Lower leg skin (tissue), 4 donors: ENCODE measurements around the gene AGAP3. TPM values are rescaled to one million over a fixed set of nuclear protein-coding genes. Genes with fewer than 3 reads are reported as not detected.

Experiments
- DNase-seq, 2 donors: peaks; one replicate each; pipeline ENCODE4 v3.0.0-alpha.2; 2019; ENCODE audit warnings: low spot score in 2 of 2
- H3K4me3 ChIP-seq: fragments of 200-600 bp; sonication (generic); 2 replicates; pipeline ENCODE4 v1.5.1; 2017; ENCODE audit warnings: mild to moderate bottlenecking, low read depth; ENCODE audit not compliant: poor library complexity, severe bottlenecking
- POLR2A ChIP-seq, 2 donors: fragments of 450-650 bp; IDR thresholded peaks; one replicate each; pipeline ENCODE4 v1.6.1; 2016 to 2017; ENCODE audit warnings: antibody characterized with exemption in 2 of 2, mild to moderate bottlenecking in 1 of 2, moderate library complexity in 1 of 2
- WGBS, 2 donors: methylation state at CpG; one replicate each; pipeline ENCODE4 v1.1.5; 2018; 5-methylcytosine and 5-hydroxymethylcytosine counted together
- intact Hi-C: fragments of 100-400 bp; cut with DNase I; formaldehyde crosslinking; loops from one replicate; pipeline ENCODE4 v1.15.0; 2023; ENCODE audit warnings: low total_unique reads
- total RNA-seq, 4 donors: library from RNA; depleted of rRNA; stranded (reverse); fragments of >200 nt; gene quantifications; one replicate each; pipeline ENCODE4 v1.1.0, GENCODE V29; 2016
- TF ChIP-seq, protein P1 (sequence below), 3 donors: fragments of 450-650 bp; IDR thresholded peaks; one replicate each; pipeline ENCODE4 v1.5.1; 2016; ENCODE audit warnings: antibody characterized with exemption in 3 of 3, mild to moderate bottlenecking in 3 of 3, moderate library complexity in 2 of 3

Gene AGAP3
- total RNA-seq, 4 donors from 2014 or later = 81.2 to 132 (median 102) TPM

DNA sequence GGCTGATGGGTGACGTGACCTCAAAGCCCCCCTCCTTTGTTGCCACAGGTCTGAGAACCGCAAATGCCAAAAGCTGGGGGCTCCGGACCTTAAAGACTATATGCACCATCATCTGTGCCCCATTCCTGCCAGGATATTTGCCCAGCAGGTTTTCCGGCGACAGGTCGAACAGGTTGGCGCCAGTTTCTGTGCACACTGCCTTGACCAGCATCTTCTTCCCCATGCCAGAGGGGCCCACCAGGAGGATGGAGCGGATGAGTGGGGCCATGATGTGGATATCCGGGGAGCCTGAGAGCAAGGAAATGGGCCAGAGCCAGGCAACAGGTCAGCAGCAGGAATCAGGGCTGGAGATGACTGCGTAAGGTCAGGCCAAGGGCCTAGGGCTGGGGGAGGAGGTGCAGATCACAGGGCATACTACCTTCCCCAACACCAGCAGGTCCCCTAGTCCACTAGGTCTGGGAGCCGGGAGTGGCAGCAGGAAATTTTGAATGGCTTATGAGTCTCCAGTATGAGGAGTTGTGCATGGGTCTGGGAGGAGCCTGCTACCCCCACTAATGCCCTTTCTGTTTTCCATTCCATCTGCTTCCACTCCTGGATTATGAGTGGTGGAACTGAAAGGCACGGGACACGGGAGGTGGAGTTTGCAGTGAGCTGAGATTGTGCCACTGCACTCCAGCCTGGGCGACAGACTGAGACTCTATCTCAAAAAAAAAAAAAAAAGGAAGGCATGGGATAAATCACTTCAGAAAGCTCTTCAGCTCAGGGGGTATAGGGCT lies 107.1 kb downstream of the AGAP3 start:
- 89 to 95% methylated on average over 14 of the region's 14 CpGs for WGBS, 2 donors
- no peak overlapping the region for H3K4me3 ChIP-seq
- no peak for TF ChIP-seq POLR2A (IDR thresholded peaks at IDR 0.05)
- TF ChIP-seq, protein P1, sequence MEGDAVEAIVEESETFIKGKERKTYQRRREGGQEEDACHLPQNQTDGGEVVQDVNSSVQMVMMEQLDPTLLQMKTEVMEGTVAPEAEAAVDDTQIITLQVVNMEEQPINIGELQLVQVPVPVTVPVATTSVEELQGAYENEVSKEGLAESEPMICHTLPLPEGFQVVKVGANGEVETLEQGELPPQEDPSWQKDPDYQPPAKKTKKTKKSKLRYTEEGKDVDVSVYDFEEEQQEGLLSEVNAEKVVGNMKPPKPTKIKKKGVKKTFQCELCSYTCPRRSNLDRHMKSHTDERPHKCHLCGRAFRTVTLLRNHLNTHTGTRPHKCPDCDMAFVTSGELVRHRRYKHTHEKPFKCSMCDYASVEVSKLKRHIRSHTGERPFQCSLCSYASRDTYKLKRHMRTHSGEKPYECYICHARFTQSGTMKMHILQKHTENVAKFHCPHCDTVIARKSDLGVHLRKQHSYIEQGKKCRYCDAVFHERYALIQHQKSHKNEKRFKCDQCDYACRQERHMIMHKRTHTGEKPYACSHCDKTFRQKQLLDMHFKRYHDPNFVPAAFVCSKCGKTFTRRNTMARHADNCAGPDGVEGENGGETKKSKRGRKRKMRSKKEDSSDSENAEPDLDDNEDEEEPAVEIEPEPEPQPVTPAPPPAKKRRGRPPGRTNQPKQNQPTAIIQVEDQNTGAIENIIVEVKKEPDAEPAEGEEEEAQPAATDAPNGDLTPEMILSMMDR (IDR thresholded peaks at IDR 0.05) = no peak
- DNase-seq = no peak
- intact Hi-C loops = no loop called here

Other genes with a start within 250 kb of the AGAP3 start
- 1 to 10 TPM; 1.2 to 6.7 (median 3.5) TPM for gene AOC1, start 234.0 kb upstream of the AGAP3 start, total RNA-seq
- gene KCNH2, start 108.2 kb upstream of the AGAP3 start, total RNA-seq = 1 to 10 TPM in 1 of 4 donors, under 1 TPM in 3; 0.15 to 1.1 (median 0.36) TPM
- 1 to 10 TPM; 4.0 to 8.9 (median 5.8) TPM for gene NOS3, start 95.5 kb upstream of the AGAP3 start, total RNA-seq
- gene ATG9B, start 62.0 kb upstream of the AGAP3 start, total RNA-seq = 100 to 1,000 TPM in 1 of 4 donors, 10 to 100 TPM in 3; 47.6 to 125 (median 59.8) TPM
- gene ABCB8, start 58.0 kb upstream of the AGAP3 start, total RNA-seq = 10 to 100 TPM; 22.9 to 35.2 (median 27.6) TPM
- 1 to 10 TPM; 2.3 to 2.9 (median 2.5) TPM for gene ASIC3, start 37.9 kb upstream of the AGAP3 start, total RNA-seq
- gene CDK5, start 28.6 kb upstream of the AGAP3 start, total RNA-seq = 10 to 100 TPM in 1 of 4 donors, 1 to 10 TPM in 3; 3.9 to 13.7 (median 7.2) TPM
- gene SLC4A2, start 26.9 kb upstream of the AGAP3 start, total RNA-seq = 10 to 100 TPM; 56.3 to 83.5 (median 67.7) TPM
- 10 to 100 TPM; 47.4 to 80.7 (median 69.0) TPM for gene FASTK, start 5.7 kb upstream of the AGAP3 start, total RNA-seq
- 10 to 100 TPM; 58.5 to 61.7 (median 60.4) TPM for gene TMUB1, start 3.0 kb upstream of the AGAP3 start, total RNA-seq
- 1 to 10 TPM in 1 of 4 donors, not detected in 3; 2.4 TPM for gene GBX1, start 81.2 kb downstream of the AGAP3 start, total RNA-seq
- not detected for gene ASB10, start 100.8 kb downstream of the AGAP3 start, total RNA-seq
- gene H2BK1, start 124.0 kb downstream of the AGAP3 start, total RNA-seq = not detected
- 100 to 1,000 TPM in 1 of 4 donors, 10 to 100 TPM in 3; 16.4 to 267 (median 29.1) TPM for gene ABCF2, start 140.7 kb downstream of the AGAP3 start, total RNA-seq
- gene CHPF2, start 146.0 kb downstream of the AGAP3 start, total RNA-seq = 10 to 100 TPM; 15.4 to 32.2 (median 26.7) TPM
- gene SMARCD3, start 162.2 kb downstream of the AGAP3 start, total RNA-seq = 10 to 100 TPM in 3 of 4 donors, 1 to 10 TPM in 1; 4.8 to 19.8 (median 13.5) TPM